SJCRH30 (cell line): ENCODE results near the gene ZFP1. TPM values are rescaled to one million over a fixed set of nuclear protein-coding genes. Genes with fewer than 3 reads are reported as not detected.

ENCODE experiments used
- DNase-seq, 2 experiments: peaks; one replicate each; pipeline ENCODE4 v3.0.0-alpha.2; 2015 to 2020
- H3K27ac ChIP-seq: fragments of 250-450 bp; sonication (Bioruptor Pico); 2 replicates; pipeline ENCODE4 v1.5.1; 2020; ENCODE audit warnings: mild to moderate bottlenecking, moderate library complexity
- H3K27me3 ChIP-seq: fragments of 250-450 bp; sonication (Bioruptor Pico); 2 replicates; pipeline ENCODE4 v1.5.1; 2020; ENCODE audit warnings: mild to moderate bottlenecking, moderate library complexity
- H3K36me3 ChIP-seq: fragments of 250-450 bp; sonication (Bioruptor Pico); 2 replicates; pipeline ENCODE4 v1.5.1; 2020; ENCODE audit warnings: mild to moderate bottlenecking, moderate library complexity
- H3K4me1 ChIP-seq: fragments of 250-450 bp; sonication (Bioruptor Pico); 2 replicates; pipeline ENCODE4 v1.5.1; 2020; ENCODE audit warnings: mild to moderate bottlenecking, moderate library complexity
- H3K4me3 ChIP-seq: fragments of 250-450 bp; sonication (Bioruptor Pico); 2 replicates; pipeline ENCODE4 v1.5.1; 2020; ENCODE audit warnings: mild to moderate bottlenecking, moderate library complexity
- H3K9me3 ChIP-seq: fragments of 250-450 bp; sonication (Bioruptor Pico); replicated peaks from 2 replicates; pipeline ENCODE4 v1.5.1; 2020; ENCODE audit warnings: mild to moderate bottlenecking, moderate library complexity
- total RNA-seq: library from RNA; depleted of rRNA; stranded (reverse); fragments of >200 nt; shearing (Covaris generic); gene quantifications from 2 replicates; pipeline ENCODE4 v1.2.3, GENCODE V29; 2014

ZFP1 gene
- total RNA-seq, 1 experiment from 2014 or later = 10.9 TPM

DNA sequence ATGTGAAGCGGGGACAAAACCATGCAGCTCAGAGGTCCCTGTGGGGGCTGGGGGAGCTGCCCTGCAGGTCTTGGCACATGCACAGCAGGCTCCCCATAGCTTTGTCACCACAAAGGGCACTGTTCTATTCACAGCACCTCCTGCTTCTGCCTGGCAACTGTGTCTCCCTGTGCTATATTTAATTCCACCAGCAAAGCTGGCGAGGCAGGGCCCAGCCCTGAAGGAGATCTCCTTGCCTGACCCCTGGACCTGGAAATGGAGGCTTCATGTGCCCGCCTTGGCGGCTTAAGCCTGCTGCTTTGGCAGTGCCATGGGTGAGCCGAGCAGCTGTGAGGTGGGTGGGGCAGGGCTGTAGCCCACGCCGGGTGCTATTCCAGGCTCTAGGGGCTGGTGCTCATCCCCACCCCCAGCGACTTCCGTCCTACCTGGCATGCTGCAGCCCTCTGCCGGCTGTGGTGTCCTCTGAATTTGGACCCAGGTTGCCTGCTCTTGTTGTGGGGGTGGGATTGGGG, 38.5 kb upstream of the ZFP1 start:
- Histone ChIP-seq H3K4me1 (peaks cover 8% of the 10 kb centered on the region), H3K4me3 (no peak overlapping the region), H3K27me3 (no peaks in the 10 kb centered on the region), H3K36me3 (no peaks in the 10 kb centered on the region), H3K27ac (no peak overlapping the region), H3K9me3 (no peaks in the 10 kb centered on the region)
- no peak for DNase-seq

DNA sequence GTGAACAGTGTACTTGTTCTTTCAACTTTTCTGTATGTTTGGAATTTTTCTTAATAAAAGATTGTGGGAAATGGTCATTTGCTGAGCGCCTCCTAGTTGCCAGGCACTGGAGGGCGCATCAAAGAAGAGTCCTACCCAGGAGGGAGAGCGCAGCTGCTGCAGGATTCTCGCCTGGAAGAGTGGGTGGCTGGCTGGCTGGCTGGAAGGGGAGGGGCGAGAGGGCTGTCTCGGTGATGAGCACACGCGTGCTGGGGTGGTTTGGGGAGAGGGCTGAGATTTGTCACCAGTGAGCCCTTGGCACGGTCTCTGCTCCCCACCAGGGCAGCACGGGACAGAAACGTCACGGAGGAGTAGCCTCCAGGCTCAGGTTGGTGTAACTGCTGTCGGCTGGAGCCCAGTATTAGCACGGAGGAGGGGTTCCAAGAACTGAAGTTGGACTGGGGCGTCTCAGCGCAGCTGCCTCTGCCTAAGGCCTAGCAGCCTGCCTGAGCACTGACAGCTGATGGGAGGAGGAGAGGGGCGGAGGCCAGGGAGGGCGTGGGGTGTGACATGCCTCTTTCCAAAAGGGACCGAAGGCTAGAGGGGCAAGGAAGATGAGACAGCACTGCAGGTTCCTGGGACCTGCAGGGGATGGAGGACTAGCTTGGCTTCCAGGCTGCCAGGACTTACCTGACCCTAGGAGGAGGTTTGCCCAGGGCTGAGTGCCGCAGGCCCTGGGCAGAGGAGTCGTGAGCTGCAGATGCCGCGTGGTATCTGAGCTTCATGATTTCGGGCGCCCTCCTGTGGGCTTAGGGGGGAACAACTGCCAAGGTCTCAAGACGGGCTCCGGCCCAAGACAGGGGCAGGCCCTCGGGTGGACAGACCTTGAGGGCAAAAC, 37.4 kb upstream of the ZFP1 start:
- no peaks in the 10 kb centered on the region for H3K9me3 ChIP-seq
- peak overlapping the region; percentile 54 for H3K27ac ChIP-seq
- no peaks in the 10 kb centered on the region for H3K27me3 ChIP-seq
- H3K4me3 ChIP-seq = peak overlapping the region; percentile 47
- DNase-seq = peak; percentile 84 to 91
- peaks cover 8% of the 10 kb centered on the region for H3K4me1 ChIP-seq
- no peaks in the 10 kb centered on the region for H3K36me3 ChIP-seq

DNA sequence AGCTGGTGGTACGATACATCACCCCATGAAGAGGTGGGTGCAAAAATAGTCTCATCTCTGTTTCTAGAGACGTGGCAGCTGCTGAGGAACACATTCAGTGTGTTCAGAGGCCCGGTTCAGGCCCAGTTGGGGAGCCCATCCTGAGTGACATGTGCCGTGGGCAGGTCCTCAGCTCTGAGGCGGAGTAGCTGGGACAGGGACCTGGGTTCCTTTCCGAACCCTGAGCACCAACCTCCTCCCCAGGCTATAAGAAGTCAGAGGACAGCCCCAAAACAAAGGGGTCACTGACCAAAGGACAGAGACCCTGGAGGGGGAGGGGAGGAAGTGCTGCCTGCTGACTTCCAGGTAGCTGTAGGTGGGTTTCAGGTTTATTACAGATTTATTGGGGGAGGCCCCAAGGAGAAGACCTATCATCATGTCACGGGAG, 36.8 kb upstream of the ZFP1 start:
- Histone ChIP-seq H3K4me1 (peaks cover 8% of the 10 kb centered on the region), H3K27ac (no peak overlapping the region), H3K36me3 (no peaks in the 10 kb centered on the region), H3K4me3 (peak overlapping the region; percentile 47; the same call in 1 of the 2 replicates), H3K27me3 (no peaks in the 10 kb centered on the region), H3K9me3 (no peaks in the 10 kb centered on the region)
- no peak for DNase-seq

DNA sequence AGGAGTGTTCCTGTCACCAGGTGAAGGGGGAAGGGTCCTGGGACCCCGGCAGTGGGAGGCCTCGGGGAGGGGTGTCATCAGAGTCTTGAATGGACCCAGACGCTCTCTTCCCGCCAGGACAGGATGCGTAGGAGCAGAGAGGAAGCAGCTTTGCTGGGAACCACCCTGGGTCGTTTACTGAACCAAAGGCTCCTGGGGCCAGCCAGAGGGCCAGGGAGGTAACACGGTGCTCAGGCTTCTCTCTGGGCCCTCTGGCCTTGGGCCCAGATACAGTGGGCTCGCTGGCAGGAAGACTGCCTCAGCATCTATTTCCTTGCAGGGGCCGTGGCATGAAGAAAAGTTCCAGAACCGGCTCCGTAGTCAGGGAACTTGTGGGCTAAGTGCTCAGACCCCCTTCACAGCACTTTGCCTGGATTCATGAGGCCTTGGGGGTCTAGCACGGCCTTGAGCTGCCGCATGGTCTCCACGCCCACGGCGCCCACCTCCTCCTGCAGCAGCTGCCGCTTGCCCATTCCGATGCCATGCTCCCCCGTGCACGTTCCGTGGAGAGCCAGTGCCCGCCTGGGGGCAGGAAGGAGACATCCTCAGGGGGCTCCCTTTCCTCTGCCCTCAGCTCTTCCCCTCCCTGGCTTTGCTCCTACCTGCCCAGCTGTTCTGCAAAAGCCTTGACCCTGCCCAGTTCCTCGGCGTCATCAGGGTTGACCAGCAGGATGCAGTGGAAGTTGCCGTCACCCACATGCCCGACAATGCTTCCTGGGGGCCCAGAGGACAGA, 36.2 kb upstream of the ZFP1 start:
- Histone ChIP-seq H3K27ac (no peak overlapping the region), H3K9me3 (no peaks in the 10 kb centered on the region), H3K36me3 (no peaks in the 10 kb centered on the region), H3K4me1 (peaks cover 8% of the 10 kb centered on the region), H3K4me3 (no peak overlapping the region), H3K27me3 (no peaks in the 10 kb centered on the region)
- DNase-seq = no peak

DNA sequence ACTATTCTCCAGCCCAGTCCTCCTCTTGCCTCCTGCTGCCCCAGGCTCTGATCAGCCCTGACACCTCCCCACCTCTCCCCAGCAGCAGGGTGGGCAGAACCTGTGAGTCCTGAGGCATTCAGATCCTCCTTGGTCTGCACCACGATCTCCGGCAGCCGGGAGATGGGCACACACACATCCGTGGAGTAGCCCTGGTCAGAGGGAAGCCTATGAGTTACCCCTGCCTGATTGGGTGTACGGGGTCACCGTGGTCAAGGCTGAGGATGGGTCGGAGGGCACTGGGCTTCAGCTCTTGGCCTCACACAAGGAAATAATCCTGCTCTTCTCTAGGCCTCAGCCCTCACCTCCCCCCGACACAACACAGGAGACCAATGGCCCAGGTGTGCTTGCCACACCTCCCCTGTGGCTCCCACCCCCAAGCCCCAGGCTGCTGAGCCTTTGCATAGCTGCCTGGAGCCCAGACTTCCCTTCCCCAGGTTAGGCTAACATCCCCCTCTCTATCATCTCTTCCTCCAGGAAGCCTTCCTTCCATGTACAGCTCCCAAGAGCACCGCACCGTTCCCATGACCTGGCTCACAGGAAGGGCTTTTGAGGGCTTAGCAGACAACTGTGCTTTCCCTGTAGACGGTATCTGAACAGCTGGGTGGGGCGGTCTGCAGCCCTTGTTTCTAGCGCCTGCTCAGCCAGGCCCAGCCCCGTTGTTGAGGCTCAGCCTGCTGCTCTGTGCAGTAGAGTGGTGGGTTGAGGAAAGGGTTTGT, 35.4 kb upstream of the ZFP1 start:
- no peak overlapping the region for H3K4me3 ChIP-seq
- H3K27me3 ChIP-seq = no peaks in the 10 kb centered on the region
- peak; percentile 43 to 47 for DNase-seq
- peaks cover 8% of the 10 kb centered on the region for H3K4me1 ChIP-seq
- no peak overlapping the region for H3K27ac ChIP-seq
- H3K36me3 ChIP-seq = no peaks in the 10 kb centered on the region
- no peaks in the 10 kb centered on the region for H3K9me3 ChIP-seq

DNA sequence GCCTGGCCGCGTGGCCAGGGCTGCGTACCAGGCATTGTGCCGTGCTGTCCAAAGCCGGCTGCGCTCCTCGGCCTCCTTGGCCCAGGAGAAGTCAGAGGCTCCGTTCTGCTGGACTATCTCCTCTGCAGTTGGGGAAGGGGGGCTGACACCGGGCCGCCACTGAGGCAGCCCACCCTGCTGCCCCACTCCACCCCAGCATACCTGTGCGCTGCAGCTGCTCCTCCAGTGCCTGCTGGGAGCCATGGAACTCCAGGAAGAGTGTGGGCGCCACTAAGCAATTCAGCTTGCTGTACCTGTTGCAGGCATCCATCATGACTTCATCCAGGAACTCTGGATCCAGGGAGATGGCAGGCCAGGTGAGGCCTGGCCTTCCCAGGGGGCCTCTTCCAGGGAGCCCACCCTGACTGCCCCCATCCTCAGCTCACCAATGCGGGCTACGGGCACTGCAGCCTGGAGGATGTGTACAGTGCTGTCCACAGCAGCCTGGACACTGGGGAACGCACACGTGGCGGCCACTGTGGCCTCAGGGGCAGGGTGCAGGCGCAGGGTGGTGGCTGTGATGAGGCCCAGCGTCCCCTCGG, 34.7 kb upstream of the ZFP1 start:
- DNase-seq = no peak
- Histone ChIP-seq H3K4me1 (peaks cover 8% of the 10 kb centered on the region), H3K27ac (no peak overlapping the region), H3K9me3 (no peaks in the 10 kb centered on the region), H3K4me3 (no peak overlapping the region), H3K27me3 (no peaks in the 10 kb centered on the region), H3K36me3 (no peaks in the 10 kb centered on the region)

DNA sequence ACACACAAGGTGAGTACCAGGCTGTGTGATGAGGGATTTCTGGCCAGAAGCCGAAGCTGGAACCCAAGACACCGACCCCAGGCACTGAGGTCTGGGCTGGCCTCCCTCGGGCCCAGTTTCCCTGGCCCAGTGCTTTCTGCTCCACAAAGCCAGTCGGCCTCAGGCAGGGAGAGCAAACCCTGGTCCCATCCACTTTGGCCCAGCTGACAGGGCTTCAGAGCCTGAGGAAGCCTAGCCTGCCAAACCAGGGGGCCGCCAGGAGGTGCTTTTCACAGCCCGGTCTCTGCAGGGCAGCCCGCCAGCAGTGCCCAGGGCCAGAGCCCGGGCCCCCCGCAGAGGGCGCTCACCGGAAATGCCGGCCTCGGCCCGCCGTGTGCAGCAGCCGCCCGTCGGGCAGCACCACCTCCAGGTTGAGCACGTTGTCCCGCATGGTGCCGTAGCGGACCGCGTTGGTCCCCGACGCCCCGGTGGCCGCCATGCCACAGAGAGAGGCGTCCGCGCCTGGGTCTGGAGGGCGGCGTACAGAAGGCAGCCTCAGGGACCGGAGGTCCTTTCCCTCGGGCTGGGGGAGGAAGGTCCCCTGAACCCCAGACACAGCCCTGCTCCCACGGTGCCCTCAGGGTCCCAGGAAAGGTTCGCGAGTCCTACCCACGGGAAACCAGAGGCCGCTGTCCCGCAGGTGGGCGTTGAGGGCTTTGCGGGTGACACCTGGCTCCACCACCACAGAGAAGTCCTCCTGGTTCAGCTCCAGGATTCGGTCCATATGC, 34.0 kb upstream of the ZFP1 start:
- no peak for DNase-seq
- Histone ChIP-seq H3K4me1 (peaks cover 8% of the 10 kb centered on the region), H3K27me3 (no peaks in the 10 kb centered on the region), H3K27ac (no peak overlapping the region), H3K36me3 (no peaks in the 10 kb centered on the region), H3K9me3 (no peaks in the 10 kb centered on the region), H3K4me3 (no peak overlapping the region)

DNA sequence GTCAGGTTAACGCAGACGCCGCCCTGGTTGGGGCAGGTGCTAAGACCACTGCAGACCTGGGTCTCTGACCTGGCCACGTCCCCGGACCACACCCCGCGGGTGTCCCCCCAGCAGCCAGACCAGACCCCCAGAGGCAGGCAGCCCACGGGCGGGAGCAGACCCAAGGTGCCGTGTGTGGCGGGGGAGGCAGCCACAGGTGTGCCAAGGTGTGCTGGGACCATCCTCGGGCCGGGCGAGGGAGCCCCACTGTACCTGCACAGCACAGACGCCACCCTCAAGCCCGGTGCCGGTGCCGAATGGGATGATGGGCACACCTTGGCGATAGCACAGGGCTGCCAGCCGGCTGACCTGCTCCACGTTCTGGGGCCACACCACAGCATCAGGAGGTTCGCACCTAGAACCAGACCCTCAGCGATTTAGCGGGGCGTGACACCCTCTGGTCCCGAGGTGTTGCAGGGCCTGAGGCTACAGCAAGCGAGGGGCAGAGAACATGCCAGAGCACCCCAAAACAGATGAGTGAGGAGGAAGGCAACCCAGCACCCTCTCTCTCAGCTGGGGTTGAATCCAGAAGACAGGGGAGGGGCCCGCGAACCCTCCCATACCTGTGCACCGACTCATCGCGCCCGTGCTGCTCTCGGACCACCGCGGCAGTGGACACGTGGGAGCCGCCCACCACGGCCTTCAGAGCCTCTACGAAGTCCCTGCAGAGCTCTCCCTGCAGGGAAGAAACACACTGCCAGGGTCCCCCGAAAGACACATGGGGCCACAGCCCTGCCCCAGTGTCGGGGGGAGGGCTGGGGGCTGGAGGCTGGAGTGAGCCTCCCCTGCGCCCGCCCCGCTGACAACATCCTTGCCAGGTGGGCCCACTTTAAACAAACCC, 33.1 kb upstream of the ZFP1 start:
- DNase-seq = no peak
- Histone ChIP-seq H3K27ac (no peak overlapping the region), H3K36me3 (no peaks in the 10 kb centered on the region), H3K4me1 (peaks cover 3% of the 10 kb centered on the region; the same call in 1 of the 2 replicates), H3K9me3 (no peaks in the 10 kb centered on the region), H3K4me3 (no peak overlapping the region), H3K27me3 (no peaks in the 10 kb centered on the region)

DNA sequence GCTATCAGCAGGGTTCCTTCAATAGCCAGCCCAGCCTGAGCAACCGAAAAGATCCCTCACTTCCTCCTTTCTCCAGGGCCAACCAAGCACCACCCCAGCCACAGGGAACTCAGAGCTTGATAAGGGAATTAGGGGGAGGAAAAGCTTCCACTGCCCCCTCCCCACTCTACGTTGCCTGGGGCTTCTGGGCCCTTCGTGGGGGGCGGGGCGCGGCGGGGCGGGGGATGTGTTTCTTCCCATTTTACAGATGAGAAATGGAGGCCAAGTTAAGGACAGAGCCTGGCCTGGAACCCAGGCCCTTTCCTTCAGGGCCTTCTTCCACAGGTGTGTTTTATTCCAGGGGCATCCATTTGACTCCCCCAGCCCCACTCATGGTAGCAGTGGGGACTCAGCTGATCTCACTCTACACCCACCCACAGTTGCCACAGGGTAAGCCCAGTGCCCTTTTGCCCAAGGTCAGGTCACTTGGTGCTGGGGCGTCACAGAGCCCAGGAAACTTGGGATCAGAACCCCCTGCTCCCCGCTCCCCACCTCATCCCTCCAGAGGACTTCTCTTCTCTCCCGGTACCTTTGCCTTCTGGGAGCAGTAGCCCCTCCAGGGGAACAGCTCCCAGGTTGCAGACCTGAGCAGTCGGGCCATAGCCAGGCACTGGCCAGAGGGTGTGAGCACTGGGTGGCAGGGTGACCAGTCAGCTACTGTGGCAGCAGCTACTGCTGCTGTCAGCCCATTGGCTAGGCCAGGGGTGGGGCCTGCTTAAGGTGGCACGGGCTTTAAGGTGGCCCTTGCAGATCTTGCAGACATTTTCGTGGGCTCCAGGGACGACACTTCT, 32.0 kb upstream of the ZFP1 start, which contains the start of gene LDHD:
LDHD (minus strand) TSS at position 700 of the 830 bp plus-strand sequence; CDS start at position 640, 60 bp downstream.
- Histone ChIP-seq H3K4me1 (no peaks in the 10 kb centered on the region), H3K36me3 (no peaks in the 10 kb centered on the region), H3K4me3 (no peak within 1 kb of the TSS), H3K9me3 (no peaks in the 10 kb centered on the region), H3K27ac (no peak within 1 kb of the TSS), H3K27me3 (no peaks in the 10 kb centered on the region)
- peak; percentile 31 to 50 for DNase-seq

DNA sequence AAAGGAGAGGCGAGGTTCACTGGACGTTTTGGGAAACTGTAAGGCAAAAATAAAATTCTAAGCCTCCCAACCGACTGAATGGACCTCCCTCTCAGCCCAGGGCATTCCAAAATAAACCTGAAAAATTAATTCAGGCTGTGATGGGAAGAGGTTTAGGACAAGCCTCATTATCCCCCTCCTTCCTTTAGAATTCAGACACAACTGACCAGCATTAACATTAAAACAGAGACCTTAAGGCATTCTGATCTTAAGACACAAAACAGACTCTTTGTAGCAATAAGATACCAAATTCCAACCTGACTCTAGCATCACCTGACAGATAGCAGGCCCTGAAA, 31.4 kb upstream of the ZFP1 start:
- H3K4me1 ChIP-seq = no peaks in the 10 kb centered on the region
- no peaks in the 10 kb centered on the region for H3K9me3 ChIP-seq
- H3K4me3 ChIP-seq = no peak overlapping the region
- H3K27ac ChIP-seq = no peak overlapping the region
- no peaks in the 10 kb centered on the region for H3K27me3 ChIP-seq
- no peaks in the 10 kb centered on the region for H3K36me3 ChIP-seq
- no peak for DNase-seq

DNA sequence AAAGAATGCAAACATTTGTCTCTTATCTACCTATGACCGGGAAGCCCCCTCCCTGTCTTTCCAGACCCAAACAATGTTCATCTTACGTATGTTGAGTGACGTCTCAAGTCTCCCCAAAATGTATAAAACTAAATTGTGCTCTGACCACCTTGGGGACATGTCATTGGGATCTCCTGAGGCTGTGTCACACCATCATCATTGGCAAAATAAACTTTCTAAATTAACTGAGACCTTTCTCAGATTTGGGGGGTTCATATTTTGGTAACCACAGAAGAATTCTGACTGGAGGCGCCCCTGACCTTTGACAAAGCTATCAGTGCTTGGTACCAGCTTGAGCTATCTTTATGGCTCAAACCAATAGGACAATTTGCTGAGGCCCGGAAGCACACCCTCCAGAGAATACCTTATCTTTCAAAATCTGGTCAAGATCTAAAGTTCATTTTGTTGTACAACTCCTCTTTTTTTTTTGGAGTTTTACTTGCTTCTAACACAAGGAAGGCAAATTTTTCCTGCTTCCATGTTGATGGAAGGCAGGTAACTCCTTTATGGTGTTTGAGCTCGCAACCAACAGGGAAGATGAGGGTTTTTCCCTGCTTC, 29.3 kb upstream of the ZFP1 start:
- no peaks in the 10 kb centered on the region for H3K27me3 ChIP-seq
- H3K9me3 ChIP-seq = no peaks in the 10 kb centered on the region
- H3K4me1 ChIP-seq = no peaks in the 10 kb centered on the region

DNA sequence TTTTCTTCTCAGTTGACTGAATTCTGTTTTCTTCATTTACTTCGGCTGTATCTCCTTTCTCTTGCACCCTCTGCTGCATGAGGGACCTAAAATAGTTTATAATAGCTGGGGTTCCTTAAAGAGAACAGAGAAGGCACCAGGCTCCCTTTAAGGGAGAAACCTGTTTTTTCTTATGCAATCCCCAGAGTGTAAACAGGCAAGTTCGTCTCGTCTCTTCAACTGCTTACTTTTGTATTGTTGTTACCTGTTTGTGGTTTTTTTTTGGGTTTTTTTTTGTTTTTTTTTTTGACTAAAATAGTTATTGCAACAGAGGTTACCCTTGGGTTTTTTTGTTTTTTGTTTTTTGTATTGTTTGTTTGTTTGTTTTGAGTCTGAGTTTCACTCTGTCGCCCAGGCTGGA, 28.1 kb upstream of the ZFP1 start:
- Histone ChIP-seq H3K36me3 (no peaks in the 10 kb centered on the region), H3K27ac (no peak overlapping the region), H3K4me3 (no peak overlapping the region), H3K4me1 (no peaks in the 10 kb centered on the region), H3K27me3 (no peaks in the 10 kb centered on the region), H3K9me3 (no peaks in the 10 kb centered on the region)
- no peak for DNase-seq

More for the DNA sequence above, 29.3 kb upstream of the ZFP1 start:
- Histone ChIP-seq H3K4me3 (no peak overlapping the region), H3K36me3 (no peaks in the 10 kb centered on the region), H3K27ac (no peak overlapping the region)
- DNase-seq = no peak
